Heart right ventricle (tissue), 16 donors: Measurements from ENCODE around the gene SLC35G6. TPM values are rescaled to one million over a fixed set of nuclear protein-coding genes. Genes with fewer than 3 reads are reported as not detected.
A peak's percentile ranks its signal among the peaks of the same experiment; 100 is the strongest.

Source experiments
- ATAC-seq, 8 donors: fragments of 200-7000 bp; cut with Tn5 transposase; one replicate each; pipeline ENCODE4 v1.9.1; 2020; ENCODE audit warnings: mild to moderate bottlenecking in 8 of 8, moderate library complexity in 8 of 8, moderate number of reproducible peaks in 1 of 8
- DNase-seq, 2 donors: peaks; one replicate each; pipeline ENCODE4 v3.0.0-alpha.2; 2020
- H3K27ac ChIP-seq, 10 donors: fragments of 200-600 bp; sonication (generic) in 2 of 10; one replicate each; pipeline versions ENCODE4 v1.5.0 to v1.8.0; 2020 to 2022; ENCODE audit warnings: mild to moderate bottlenecking in 3 of 10
- H3K27me3 ChIP-seq, 7 donors: fragments of 200-600 bp; one replicate each; pipeline ENCODE4 v1.8.0; 2021 to 2022; ENCODE audit warnings: mild to moderate bottlenecking in 2 of 7
- H3K36me3 ChIP-seq, 9 donors: fragments of 200-600 bp; sonication (generic) in 1 of 9; one replicate each; pipeline versions ENCODE4 v1.5.0 to v1.8.0; 2020 to 2022; ENCODE audit warnings: mild to moderate bottlenecking in 2 of 9
- H3K4me1 ChIP-seq, 9 donors: fragments of 200-600 bp; sonication (generic) in 1 of 9; one replicate each; pipeline versions ENCODE4 v1.5.0 to v1.8.0; 2020 to 2022; ENCODE audit warnings: mild to moderate bottlenecking in 4 of 9
- H3K4me3 ChIP-seq, 10 donors: fragments of 200-600 bp; sonication (generic) in 2 of 10; one replicate each; pipeline versions ENCODE4 v1.5.0 to v1.8.0; 2020 to 2022; ENCODE audit warnings: mild to moderate bottlenecking in 7 of 10, moderate library complexity in 2 of 10
- H3K9me3 ChIP-seq, 11 donors: fragments of 200-600 bp in 10 of 11; sonication (generic) in 2 of 11; one replicate each; pipeline versions ENCODE4 v1.5.0 to v1.8.0; 2013 to 2022; ENCODE audit warnings: mild to moderate bottlenecking in 2 of 11, control low read depth in 1 of 11, moderate library complexity in 1 of 11
- CTCF ChIP-seq, 9 donors: fragments of 200-600 bp; sonication (generic) in 2 of 9; IDR thresholded peaks; one replicate each; pipeline versions ENCODE4 v1.5.0 to v1.8.0; 2021 to 2022; ENCODE audit warnings: antibody characterized with exemption in 9 of 9, mild to moderate bottlenecking in 5 of 9, moderate library complexity in 1 of 9
- WGBS, 2 donors: extraction: QIAGEN DNeasy Blood & Tissue Kit; methylation state at CpG; one replicate each; pipeline ENCODE4 v1.1.7; 2013; ENCODE audit warnings: inconsistent platforms in 1 of 2; 5-methylcytosine and 5-hydroxymethylcytosine counted together
- intact Hi-C, 10 donors: fragments of 100-400 bp; cut with DNase I; formaldehyde crosslinking; loops; one replicate each; pipeline versions ENCODE4 v1.11.1 to v1.14.2; 2022
- polyA plus RNA-seq, 2 donors: library from polyadenylated mRNA; stranded (reverse); fragments of 200-250 nt; gene quantifications; one replicate each; pipeline ENCODE4 v1.2.3, GENCODE V29; 2013
- total RNA-seq, 10 donors: library from RNA; stranded (reverse); fragmentation: NEBNext Ultra II Directional in 3 of 10; extraction: Animal tissue kit (Norgen Biotek cat#: 25700) in 3 of 10; gene quantifications; one replicate each; pipeline versions ENCODE4 v1.2.1 to v1.2.4, GENCODE V29; 2021 to 2023
- donor health status: Arrhythmogenic right ventricular cardiomyopathy.
- donor health status: ischemic (EF 13 %, LVEDD 7.1; RV severe dilation, severe dysfunction).
- donor health status: healthy with polysubstance abuse.
- donor health status: DM: no; HTN: yes; CAD: no.
- donor health status: DM: no; HTN: no; CAD: no.
- donor health status: ischemic (EF 25% LVEDD 6.9; RV normal size, moderate dysfunction).
- donor health status: ischemic (EF 25% LVEDD 5.7; RV mildly dilated, moderate dysfunction).
- donor health status: healthy.
- donor health status: DM: yes; HTN: yes; CAD: no.
- donor health status: Ischemic cardiomyopathy.
- donor health status: ischemic (EF 35%, LVEDD 5.7; RV mildly dilated, moderate dysfunction).
- donor health status: nonischemic (EF 11% LVEDD 7.7; RV severe dilation, severe dysfunction).
- donor health status: DM: yes; HTN: yes; CAD: no.
- donor health status: PGD.
- donor health status: ischemic (EF 29% LVEDD 5.4; RV normal size, mild dysfunction).
- donor health status: nonischemic (EF 23%, LVEDD 6.1; RV moderate dilation, normal function).

Gene SLC35G6
- total and polyA plus RNA-seq, 12 donors, result not detected

- Histone ChIP-seq H3K4me3 (peak within 1 kb of the TSS; percentile 23 to 66 (median 52)), H3K9me3 (no peaks in the 10 kb centered on the region), H3K27me3 (peaks cover 0 to 46% (median 12%) of the 10 kb centered on the region in 7 donors), H3K27ac (peak within 1 kb of the TSS in 9 of 10 donors; percentile 2 to 78 (median 70)), H3K36me3 (no peaks in the 10 kb centered on the region), H3K4me1 (peaks cover 24 to 71% (median 54%) of the 10 kb centered on the region in 9 donors)
- WGBS, 2 donors, result 2 to 4% methylated on average over 45 to 50 of the region's 50 CpGs
- intact Hi-C loops, result loop anchor here (2.0 to 10.0 kb wide), 12 partner anchors 37 to 148 kb away; partner anchors contain the start of genes ZBTB4 (in 6 of the 10), KCTD11 (in 5 of the 10), TMEM95 (in 4 of the 10) and SENP3 (in 2 of the 10)
- no peak for ATAC-seq
- no peak for TF ChIP-seq CTCF (IDR thresholded peaks at IDR 0.05)
- no peak for DNase-seq
These were observed 41.7 kb upstream of the SLC35G6 start, which contains the start of gene FGF11 for GRCh38 chr17:7439462-7440112. Gene FGF11, plus strand, starts transcription at chr17:7439512. Its CDS starts 109 bp downstream, at chr17:7439621.

GRCh38 chr17:7440113-7440833 lies 41.0 kb upstream of the SLC35G6 start:
- Histone ChIP-seq H3K36me3 (no peaks in the 10 kb centered on the region), H3K27ac (peak overlapping the region in 8 of 10 donors; percentile 2 to 73 (median 56)), H3K27me3 (peaks cover 0 to 53% (median 12%) of the 10 kb centered on the region in 7 donors), H3K4me3 (peak overlapping the region; percentile 23 to 59 (median 48)), H3K4me1 (peaks cover 26 to 72% (median 61%) of the 10 kb centered on the region in 9 donors), H3K9me3 (no peaks in the 10 kb centered on the region)
- ATAC-seq (peak in 4 of 8 donors; percentile 1 to 8 (median 5)), DNase-seq (peak; percentile 60 to 67)
- WGBS, 2 donors, result 3 to 8% methylated on average over 46 of the region's 46 CpGs
- TF ChIP-seq CTCF (IDR thresholded peaks at IDR 0.05), result no peak
- intact Hi-C loops, result loop anchor here in 3 of 10 donors (5.0 kb wide), 1 partner anchor 37 kb away; the partner anchor contains the start of gene ZBTB4 (in 3 of the 3)

- peak; percentile 41 to 61 for DNase-seq
- Histone ChIP-seq H3K4me3 (peak overlapping the region in 8 of 10 donors; percentile 36 to 59 (median 52)), H3K9me3 (no peaks in the 10 kb centered on the region), H3K4me1 (peaks cover 25 to 72% (median 61%) of the 10 kb centered on the region in 9 donors), H3K27me3 (peaks cover 0 to 58% (median 12%) of the 10 kb centered on the region in 7 donors), H3K27ac (peak overlapping the region in 7 of 10 donors; percentile 2 to 73 (median 56)), H3K36me3 (no peaks in the 10 kb centered on the region)
- 24 to 25% methylated on average over 12 of the region's 12 CpGs for WGBS, 2 donors
- no peak for TF ChIP-seq CTCF (IDR thresholded peaks at IDR 0.05)
- intact Hi-C loops, result loop anchor here in 3 of 10 donors (5.0 kb wide), 1 partner anchor 36 kb away; the partner anchor contains the start of gene ZBTB4 (in 3 of the 3)
- ATAC-seq, result peak in 1 of 8 donors; percentile 7
These were observed 40.4 kb upstream of the SLC35G6 start for GRCh38 chr17:7440834-7441195.

GRCh38 chr17:7441266-7441665 lies 40.0 kb upstream of the SLC35G6 start:
- DNase-seq, result no peak
- H3K4me1 ChIP-seq, result peaks cover 23 to 70% (median 57%) of the 10 kb centered on the region in 9 donors
- 59 to 61% methylated on average over 7 of the region's 7 CpGs for WGBS, 2 donors

More at GRCh38 chr17:7441266-7441665, 40.0 kb upstream of the SLC35G6 start:
- Histone ChIP-seq H3K27me3 (peaks cover 0 to 61% (median 12%) of the 10 kb centered on the region in 7 donors), H3K27ac (peak overlapping the region in 2 of 10 donors; percentile 56 to 73), H3K4me3 (no peak overlapping the region), H3K36me3 (no peaks in the 10 kb centered on the region), H3K9me3 (no peaks in the 10 kb centered on the region)
- intact Hi-C loops, result loop anchor here in 3 of 10 donors (5.0 kb wide), 1 partner anchor 36 kb away; the partner anchor contains the start of gene ZBTB4 (in 3 of the 3)
- ATAC-seq, result no peak
- TF ChIP-seq CTCF (IDR thresholded peaks at IDR 0.05), result no peak
